ENCODE data around the gene THSD7B. TPM values are rescaled to one million over a fixed set of nuclear protein-coding genes. Genes with fewer than 3 reads are reported as not detected.

Gene THSD7B
- total and polyA plus RNA-seq, 2 of the 8 experiments (the other 6 are each of a cell fraction or from before 2014, with no cell fraction given), result 0.60 to 2.9 TPM

DNA sequence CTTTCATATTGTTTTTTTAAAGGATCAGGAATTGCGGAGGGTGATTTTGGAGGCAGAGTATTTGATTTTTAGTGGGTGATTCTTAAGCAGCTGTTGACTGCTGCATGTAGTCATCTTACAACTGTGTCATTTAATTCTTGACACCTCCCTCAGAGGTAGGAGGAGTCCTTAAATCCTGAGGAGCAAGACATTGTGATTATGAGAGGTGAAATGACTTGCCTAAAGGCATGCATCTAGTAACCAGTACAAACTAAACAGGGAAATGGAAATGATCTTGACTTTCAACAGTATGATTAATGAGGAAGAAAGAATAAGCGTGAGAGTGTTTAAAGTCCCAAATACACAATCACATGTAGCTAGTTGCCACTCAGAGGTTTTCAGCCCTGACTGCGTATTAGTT, 440.7 kb downstream of the THSD7B start:
- Histone ChIP-seq H3K4ac (replicated peaks; ENCODE audit: insufficient read length, low read depth, low read length) (no peak overlapping the region), H2AK5ac (ENCODE audit: low read depth, low read length) (no peak overlapping the region), H2BK20ac (ENCODE audit: low read length) (0 out of 2 replicates have a peak overlapping the region, but pooled peaks have one; percentile 19), H4K20me1 (replicated peaks in 1 of 2; ENCODE audit: control insufficient read depth in 1 of 2, insufficient read depth in 2 of 2, low read length in 2 of 2) (no peaks in the 10 kb centered on the region), H3K23ac (ENCODE audit: insufficient read length) (no peak overlapping the region), H2AFZ (ENCODE audit: low read length) (no peak overlapping the region), H3K9me3 (ENCODE audit: insufficient read depth in 2 of 2, low read depth in 1 of 2, low read length in 1 of 2) (no peaks in the 10 kb centered on the region), H3K79me2 (ENCODE audit: control insufficient read depth in 1 of 2, insufficient read depth in 2 of 2, low read length in 2 of 2) (no peaks in the 10 kb centered on the region), H2BK15ac (ENCODE audit: low read length) (no peak overlapping the region), H4K8ac (ENCODE audit: extremely low read depth, insufficient read depth, low read length) (no peak overlapping the region), H3K4me3 (ENCODE audit: extremely low read depth in 1 of 4, insufficient read depth in 2 of 4, low read depth in 3 of 4, low read length in 4 of 4) (no peak overlapping the region), H2BK5ac (ENCODE audit: low read depth, low read length) (no peak overlapping the region; the same call in 1 of the 2 replicates), H3K27me3 (replicated peaks in 1 of 4; ENCODE audit: control insufficient read depth in 3 of 4, extremely low read depth in 1 of 4, insufficient read depth in 3 of 4, low read length in 3 of 4) (no peaks in the 10 kb centered on the region), H3K27ac (ENCODE audit: low read depth, low read length) (no peak overlapping the region), H3K79me1 (ENCODE audit: low read depth, low read length) (no peaks in the 10 kb centered on the region), H3K56ac (replicated peaks; ENCODE audit: insufficient read length, low read depth, low read length) (no peak overlapping the region), H3K23me2 (ENCODE audit: low read depth, low read length) (no peaks in the 10 kb centered on the region), H3K4me1 (replicated peaks in 1 of 4; ENCODE audit: control insufficient read depth in 3 of 4, insufficient read depth in 4 of 4, low read length in 3 of 4) (peaks cover 0 to 3% (median 1%) of the 10 kb centered on the region in 4 experiments; a peak in 1 of 7 replicates), H2BK120ac (replicated peaks; ENCODE audit: low read depth, low read length) (no peak overlapping the region), H3K4me2 (ENCODE audit: insufficient read depth in 1 of 2, low read depth in 2 of 2, low read length in 2 of 2) (peak overlapping the region; percentile 2 to 6; a peak in 3 of 4 replicates), H2BK12ac (ENCODE audit: low read depth, low read length) (no peak overlapping the region), H4K91ac (replicated peaks; ENCODE audit: insufficient read length, low read length) (no peak overlapping the region), H3K36me3 (ENCODE audit: control insufficient read depth in 2 of 4, insufficient read depth in 4 of 4, low read length in 3 of 4) (no peaks in the 10 kb centered on the region), H4K5ac (ENCODE audit: insufficient read length, low read depth, low read length) (no peak overlapping the region), H3K14ac (ENCODE audit: insufficient read length) (no peak overlapping the region), H3K9ac (replicated peaks in 1 of 4; ENCODE audit: extremely low read depth in 1 of 4, low read depth in 3 of 4, low read length in 3 of 4) (no peak overlapping the region), H3K18ac (ENCODE audit: extremely low read depth, low read length) (no peak overlapping the region)
- TF ChIP-seq SP2 (IDR thresholded peaks at IDR 0.05; ENCODE audit: low read length), result no peak
- TF ChIP-seq CHD1 (IDR thresholded peaks at IDR 0.05; ENCODE audit: low read depth, low read length), result no peak
- TF ChIP-seq CBX8 (IDR thresholded peaks at IDR 0.05; ENCODE audit: borderline replicate concordance, low read depth, low read length), result no peak
- TF ChIP-seq CREB1 (IDR thresholded peaks at IDR 0.05), result no peak
- TF ChIP-seq RFX5 (IDR thresholded peaks at IDR 0.05; ENCODE audit: borderline replicate concordance, low read depth, low read length), result no peak
- TF ChIP-seq RNF2 (IDR thresholded peaks at IDR 0.05; ENCODE audit: borderline replicate concordance, low read depth, low read length, missing control alignments, poor library complexity, severe bottlenecking), result no peak
- TF ChIP-seq KDM5A (IDR thresholded peaks at IDR 0.05; ENCODE audit: low read length), result no peak
- no peak for TF ChIP-seq NANOG (IDR thresholded peaks at IDR 0.05; ENCODE audit: insufficient read depth, low read depth, low read length, poor library complexity, severe bottlenecking)
- FAIRE-seq, result no peak
- no peak for DNase-seq (ENCODE audit: low read depth in 1 of 2, low spot score in 2 of 2)
- ChIA-PET CTCF (ENCODE audit: partially characterized antibody) (interaction anchor here (1.5 to 1.6 kb wide), 2 partner anchors 12 to 32 kb away, joined by 3 read pairs; no protein-coding TSS in a partner anchor), POLR2A (ENCODE audit: partially characterized antibody) (no interaction called here)
- WGBS, 2 experiments (ENCODE audit: extremely low coverage in 1 of 2, insufficient coverage in 1 of 2, insufficient read length in 1 of 2, insufficient replicate concordance in 2 of 2, low coverage in 1 of 2, low lambda C conversion rate in 2 of 2, missing lambda C conversion rate in 1 of 2), result 80% methylated on average over 3 of the region's 3 CpGs; no CpG with 5 or more reads in 1 of the 2 experiments
